PC-9 (cell line): ENCODE data around the gene DLG2. TPM values are rescaled to one million over a fixed set of nuclear protein-coding genes. Genes with fewer than 3 reads are reported as not detected.

Experiments used
- BruUV-seq: library from RNA; stranded (reverse); fragments of 400-500 nt; replicated peaks from 2 replicates; lab custom pipeline; 2021; lab: Mats Ljungman, UMichigan
- CTCF ChIA-PET: fragments of 300-600 bp; sonication (Branson Sonifier 250); formaldehyde crosslinking; loops from one replicate; lab custom pipeline; 2022; ENCODE audit warnings: antibody characterized with exemption; lab: Charles Lee
- POLR2A ChIA-PET: fragments of 300-600 bp; sonication (Branson Sonifier 250); formaldehyde crosslinking; loops from one replicate; lab custom pipeline; 2022; ENCODE audit warnings: antibody characterized with exemption; ENCODE audit not compliant: unreplicated experiment; lab: Charles Lee
- DNase-seq, 2 experiments: peaks; one replicate each; pipeline versions ENCODE4 v3.0.0 to v3.0.0-alpha.2; 2015 to 2022; ENCODE audit warnings: mixed read lengths in 1 of 2
- H2AFZ ChIP-seq: fragments of 200-600 bp; sonication (generic); 2 replicates; pipeline ENCODE4 v1.8.1; 2017; ENCODE audit warnings: antibody characterized with exemption
- H3F3A ChIP-seq: fragments of 200-600 bp; sonication (generic); 2 replicates; pipeline ENCODE4 v1.8.1; 2017; ENCODE audit warnings: antibody characterized with exemption, mild to moderate bottlenecking, low read depth; ENCODE audit not compliant: insufficient read depth
- H3K27ac ChIP-seq: fragments of 200-600 bp; sonication (generic); 2 replicates; pipeline ENCODE4 v1.6.1; 2016; ENCODE audit warnings: mixed run types
- H3K27me3 ChIP-seq: fragments of 200-600 bp; sonication (generic); 2 replicates; pipeline ENCODE4 v1.6.1; 2016; ENCODE audit warnings: low read depth, mixed run types; ENCODE audit not compliant: insufficient read depth
- H3K36me3 ChIP-seq: fragments of 200-600 bp; sonication (generic); 2 replicates; pipeline ENCODE4 v1.6.1; 2016; ENCODE audit warnings: low read depth, mixed run types
- H3K4me1 ChIP-seq: fragments of 200-600 bp; sonication (generic); replicated peaks from 2 replicates; pipeline ENCODE4 v1.6.1; 2016; ENCODE audit warnings: mixed run types; ENCODE audit not compliant: insufficient read depth
- H3K4me2 ChIP-seq: fragments of 200-600 bp; sonication (generic); 2 replicates; pipeline ENCODE4 v1.6.1; 2017; ENCODE audit warnings: mixed run types
- H3K4me3 ChIP-seq: fragments of 200-600 bp; sonication (generic); 2 replicates; pipeline ENCODE4 v1.6.1; 2016; ENCODE audit warnings: mixed run types
- H3K79me2 ChIP-seq: fragments of 200-600 bp; sonication (generic); 2 replicates; pipeline ENCODE4 v1.6.1; 2017; ENCODE audit warnings: low read depth, mixed run types
- H3K9me2 ChIP-seq: fragments of 200-600 bp; sonication (generic); 2 replicates; pipeline ENCODE4 v1.8.1; 2017; ENCODE audit warnings: mild to moderate bottlenecking; ENCODE audit not compliant: insufficient read depth
- H3K9me3 ChIP-seq: fragments of 200-600 bp; sonication (generic); 2 replicates; pipeline ENCODE4 v1.8.1; 2016; ENCODE audit warnings: low read depth; ENCODE audit not compliant: insufficient read depth
- H4K20me1 ChIP-seq: fragments of 200-600 bp; sonication (generic); 2 replicates; pipeline ENCODE4 v1.8.1; 2017; ENCODE audit not compliant: insufficient read depth
- EZH2 ChIP-seq: fragments of 200-600 bp; sonication (generic); IDR thresholded peaks from 2 replicates; pipeline ENCODE4 v1.8.0; 2017; ENCODE audit warnings: antibody characterized with exemption, low read depth
- intact Hi-C: fragments of 100-400 bp; cut with micrococcal nuclease; formaldehyde crosslinking; loops from one replicate; pipeline ENCODE4 v1.10.0; 2022; ENCODE audit not compliant: unreplicated experiment
- total RNA-seq: library from RNA; stranded (reverse); gene quantifications from 2 replicates; pipeline ENCODE4 v1.2.3, GENCODE V29; 2021
- TF ChIP-seq, protein P1 (sequence below): fragments of 200-600 bp; sonication (generic); conservative IDR thresholded peaks from 2 replicates; pipeline ENCODE4 v1.6.1; 2017; ENCODE audit warnings: mixed run types, antibody characterized with exemption, mild to moderate bottlenecking, moderate library complexity

The DLG2 gene
- total RNA-seq, 1 experiment from 2014 or later = 6.4 TPM

DNA sequence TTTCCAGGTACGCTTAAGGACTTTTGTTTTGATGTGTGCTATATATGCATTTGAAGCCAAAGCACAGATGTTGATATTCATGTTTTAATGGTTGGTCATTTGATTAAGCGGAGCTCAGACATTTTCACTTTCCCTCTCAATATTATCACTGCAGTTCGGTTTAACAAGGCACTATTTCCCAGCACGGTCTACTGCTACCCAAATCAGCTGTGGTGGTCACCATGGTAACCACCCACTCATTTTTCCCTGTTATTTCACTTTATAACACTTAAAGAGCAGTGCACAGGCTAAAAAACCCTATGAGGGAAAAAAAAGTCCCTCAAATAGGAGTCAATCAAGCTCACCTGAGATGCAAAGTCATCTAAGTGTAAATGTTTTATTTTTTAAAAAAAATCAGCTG is 1901.4 kb downstream of the DLG2 start:
- Histone ChIP-seq H3K27me3 (peaks cover 4% of the 10 kb centered on the region; the same call in 1 of the 2 replicates), H3K79me2 (no peaks in the 10 kb centered on the region), H3K4me3 (no peak overlapping the region), H3K9me3 (no peaks in the 10 kb centered on the region), H3K36me3 (no peaks in the 10 kb centered on the region), H2AFZ (no peak overlapping the region), H3K9me2 (no peaks in the 10 kb centered on the region), H3K27ac (no peak overlapping the region), H3K4me2 (no peak overlapping the region), H3F3A (no peaks in the 10 kb centered on the region), H4K20me1 (no peaks in the 10 kb centered on the region), H3K4me1 (no peaks in the 10 kb centered on the region)
- POLR2A ChIA-PET = no interaction called here
- no peak for DNase-seq
- BruUV-seq = no TSS peak
- intact Hi-C loops = loop anchor here (2.0 to 10.0 kb wide), 3 partner anchors 281 to 825 kb away; partner anchors contain the start of genes DDIAS and PRCP
- CTCF ChIA-PET = no interaction called here
- TF ChIP-seq, protein P1, sequence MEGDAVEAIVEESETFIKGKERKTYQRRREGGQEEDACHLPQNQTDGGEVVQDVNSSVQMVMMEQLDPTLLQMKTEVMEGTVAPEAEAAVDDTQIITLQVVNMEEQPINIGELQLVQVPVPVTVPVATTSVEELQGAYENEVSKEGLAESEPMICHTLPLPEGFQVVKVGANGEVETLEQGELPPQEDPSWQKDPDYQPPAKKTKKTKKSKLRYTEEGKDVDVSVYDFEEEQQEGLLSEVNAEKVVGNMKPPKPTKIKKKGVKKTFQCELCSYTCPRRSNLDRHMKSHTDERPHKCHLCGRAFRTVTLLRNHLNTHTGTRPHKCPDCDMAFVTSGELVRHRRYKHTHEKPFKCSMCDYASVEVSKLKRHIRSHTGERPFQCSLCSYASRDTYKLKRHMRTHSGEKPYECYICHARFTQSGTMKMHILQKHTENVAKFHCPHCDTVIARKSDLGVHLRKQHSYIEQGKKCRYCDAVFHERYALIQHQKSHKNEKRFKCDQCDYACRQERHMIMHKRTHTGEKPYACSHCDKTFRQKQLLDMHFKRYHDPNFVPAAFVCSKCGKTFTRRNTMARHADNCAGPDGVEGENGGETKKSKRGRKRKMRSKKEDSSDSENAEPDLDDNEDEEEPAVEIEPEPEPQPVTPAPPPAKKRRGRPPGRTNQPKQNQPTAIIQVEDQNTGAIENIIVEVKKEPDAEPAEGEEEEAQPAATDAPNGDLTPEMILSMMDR = no peak
- no peak for TF ChIP-seq EZH2

DNA sequence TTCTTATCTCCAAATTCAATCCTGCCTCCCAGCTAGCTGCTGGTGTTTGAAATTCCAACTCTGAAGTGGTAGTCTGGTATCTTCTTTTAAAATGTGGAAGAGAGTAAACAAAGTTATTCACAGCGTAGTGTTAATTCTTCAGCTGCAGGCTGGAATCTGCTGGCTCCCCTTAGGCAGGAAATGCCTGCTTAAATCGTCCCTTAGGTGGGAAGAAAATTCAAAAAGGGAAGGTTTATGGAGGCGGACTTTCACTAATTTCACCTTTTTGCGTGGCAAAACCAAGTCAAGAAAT is 1901.9 kb downstream of the DLG2 start:
- no peak overlapping the region for H2AFZ ChIP-seq
- H3K36me3 ChIP-seq = no peaks in the 10 kb centered on the region
- no peaks in the 10 kb centered on the region for H3K79me2 ChIP-seq
- H3K9me2 ChIP-seq = no peaks in the 10 kb centered on the region
- 0 out of 2 replicates have a peak overlapping the region, but pooled peaks have one; percentile 61 for H3K4me2 ChIP-seq
- ChIA-PET POLR2A (no interaction called here), CTCF (no interaction called here)
- TF ChIP-seq EZH2 = no peak
- TF ChIP-seq, protein P1 = no peak
- DNase-seq = no peak
- H3K27ac ChIP-seq = no peak overlapping the region
- H3K4me1 ChIP-seq = no peaks in the 10 kb centered on the region
- no peak overlapping the region for H3K4me3 ChIP-seq
- no peaks in the 10 kb centered on the region for H4K20me1 ChIP-seq
- BruUV-seq = no TSS peak
- no peaks in the 10 kb centered on the region for H3K9me3 ChIP-seq
- intact Hi-C loops = loop anchor here (2.0 to 10.0 kb wide), 3 partner anchors 280 to 824 kb away; partner anchors contain the start of genes DDIAS and PRCP
- peaks cover 4% of the 10 kb centered on the region; the same call in 1 of the 2 replicates for H3K27me3 ChIP-seq
- H3F3A ChIP-seq = no peaks in the 10 kb centered on the region

DNA sequence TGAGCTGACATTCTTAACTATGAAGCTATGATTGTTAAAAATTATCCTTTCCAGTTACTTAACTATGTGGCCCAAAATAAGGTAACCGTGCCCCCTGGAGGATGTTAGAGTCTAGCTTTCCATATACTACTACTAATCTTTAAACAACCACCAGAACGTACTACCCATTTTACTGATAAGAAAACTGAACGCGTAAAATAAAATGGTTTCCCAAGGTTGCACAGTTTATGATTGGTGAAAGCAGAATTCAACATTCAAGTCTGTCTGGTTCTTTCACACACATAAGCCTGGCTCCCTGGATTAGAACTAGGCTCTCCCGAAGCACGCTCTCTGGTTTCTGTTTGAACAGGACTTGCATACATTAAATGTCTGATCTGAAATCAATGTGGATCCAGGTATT is 1903.1 kb downstream of the DLG2 start:
- no peaks in the 10 kb centered on the region for H3K9me3 ChIP-seq
- no peak overlapping the region for H2AFZ ChIP-seq
- ChIA-PET POLR2A (interaction anchor here (1.0 kb wide), 1 partner anchor 797 kb away, joined by 3 read pairs; no protein-coding TSS in a partner anchor), CTCF (interaction anchor here (0.8 to 1.8 kb wide), 2 partner anchors 201 to 431 kb away, joined by 3 to 10 read pairs; no protein-coding TSS in a partner anchor)
- H3K4me1 ChIP-seq = no peaks in the 10 kb centered on the region
- H3K27me3 ChIP-seq = peaks cover 4% of the 10 kb centered on the region; the same call in 1 of the 2 replicates
- TF ChIP-seq, protein P1 = peak; percentile 41; the same call in 1 of the 2 replicates
- no peak for TF ChIP-seq EZH2
- no peak overlapping the region for H3K27ac ChIP-seq
- H4K20me1 ChIP-seq = no peaks in the 10 kb centered on the region
- peak overlapping the region; percentile 29; the same call in 1 of the 2 replicates for H3K4me3 ChIP-seq
- BruUV-seq = no TSS peak
- no peaks in the 10 kb centered on the region for H3K79me2 ChIP-seq
- peak; percentile 10 to 45 for DNase-seq
- peak overlapping the region; percentile 61 for H3K4me2 ChIP-seq
- H3K9me2 ChIP-seq = no peaks in the 10 kb centered on the region
- intact Hi-C loops = loop anchor here (2.0 to 10.0 kb wide), 5 partner anchors 93 to 823 kb away; partner anchors contain the start of genes DDIAS and PRCP
- no peaks in the 10 kb centered on the region for H3K36me3 ChIP-seq
- no peaks in the 10 kb centered on the region for H3F3A ChIP-seq
